Natural killer cell (primary cell): Measurements from ENCODE around the gene PUM1. TPM values are rescaled to one million over a fixed set of nuclear protein-coding genes. Genes with fewer than 3 reads are reported as not detected.
A peak's percentile ranks its signal among the peaks of the same experiment; 100 is the strongest.

ENCODE experiments used
- ATAC-seq, 3 donors: fragments of 150-1000 bp in 2 of 3; fragments of 200-7000 bp in 1 of 3; cut with Tn5 transposase; 1 replicate in 1 of 3; 2 replicates in 2 of 3; pipeline ENCODE4 v1.10.0; 2021; ENCODE audit warnings: mild to moderate bottlenecking in 2 of 3, moderate library complexity in 2 of 3
- DNase-seq, 2 donors: peaks; one replicate each; pipeline versions ENCODE4 v3.0.0 to v3.0.0-alpha.2; 2013 to 2021; ENCODE audit warnings: mixed read lengths in 1 of 2
- H3K27ac ChIP-seq: one replicate; pipeline ENCODE4 v1.5.1; 2013; ENCODE audit warnings: mild to moderate bottlenecking, low read length
- H3K27me3 ChIP-seq: one replicate; pipeline ENCODE4 v1.6.1; 2013; ENCODE audit warnings: low read length; ENCODE audit not compliant: control insufficient read depth, insufficient read depth
- H3K36me3 ChIP-seq: one replicate; pipeline ENCODE4 v1.6.1; 2013; ENCODE audit warnings: low read length; ENCODE audit not compliant: control insufficient read depth, insufficient read depth
- H3K4me1 ChIP-seq: one replicate; pipeline ENCODE4 v1.6.1; 2013; ENCODE audit warnings: low read length; ENCODE audit not compliant: control insufficient read depth, insufficient read depth
- H3K4me3 ChIP-seq: one replicate; pipeline ENCODE4 v1.5.1; 2013; ENCODE audit warnings: low read length
- H3K9me3 ChIP-seq: one replicate; pipeline ENCODE4 v1.6.1; 2013; ENCODE audit warnings: low read length; ENCODE audit not compliant: control insufficient read depth, insufficient read depth
- H3K27ac Mint-ChIP-seq, 2 donors: one replicate each; pipeline ENCODE4 v1.8.0; 2022; ENCODE audit warnings: mild to moderate bottlenecking in 2 of 2, mixed read lengths in 2 of 2, moderate library complexity in 1 of 2
- H3K27me3 Mint-ChIP-seq, 2 donors: one replicate each; pipeline ENCODE4 v1.8.0; 2022; ENCODE audit warnings: low read depth in 2 of 2, mixed read lengths in 2 of 2
- H3K36me3 Mint-ChIP-seq: one replicate; pipeline ENCODE4 v1.8.0; 2022; ENCODE audit warnings: mixed read lengths
- H3K4me1 Mint-ChIP-seq, 2 donors: one replicate each; pipeline ENCODE4 v1.8.0; 2022; ENCODE audit warnings: mixed read lengths in 2 of 2
- H3K4me3 Mint-ChIP-seq: one replicate; pipeline ENCODE4 v1.8.0; 2022; ENCODE audit warnings: mild to moderate bottlenecking, moderate library complexity, mixed read lengths
- H3K9me3 Mint-ChIP-seq, 2 donors: one replicate each; pipeline ENCODE4 v1.8.0; 2022; ENCODE audit warnings: mixed read lengths in 2 of 2
- WGBS: methylation state at CpG from one replicate; pipeline ENCODE4 v1.1.7; 2013; ENCODE audit warnings: missing lambda C conversion rate; ENCODE audit not compliant: insufficient coverage; 5-methylcytosine and 5-hydroxymethylcytosine counted together
- intact Hi-C: fragments of 100-400 bp; cut with micrococcal nuclease; formaldehyde crosslinking; loops from one replicate; pipeline ENCODE4 v1.14.2; 2022
- total RNA-seq, 4 donors: library from RNA; stranded (reverse); fragments of 120-200 nt in 1 of 4; gene quantifications; one replicate each; pipeline versions ENCODE4 v1.2.3 to v1.2.4, GENCODE V29; 2013 to 2022
- TF ChIP-seq, protein P1 (sequence below): fragments of 200-600 bp; IDR thresholded peaks from one replicate; pipeline ENCODE4 v1.8.0; 2022; ENCODE audit warnings: antibody characterized with exemption

The PUM1 gene
- total RNA-seq, 3 donors from 2014 or later (not counting 1 experiment from before 2014, with no cell fraction given) = 193 to 209 (median 202) TPM

DNA sequence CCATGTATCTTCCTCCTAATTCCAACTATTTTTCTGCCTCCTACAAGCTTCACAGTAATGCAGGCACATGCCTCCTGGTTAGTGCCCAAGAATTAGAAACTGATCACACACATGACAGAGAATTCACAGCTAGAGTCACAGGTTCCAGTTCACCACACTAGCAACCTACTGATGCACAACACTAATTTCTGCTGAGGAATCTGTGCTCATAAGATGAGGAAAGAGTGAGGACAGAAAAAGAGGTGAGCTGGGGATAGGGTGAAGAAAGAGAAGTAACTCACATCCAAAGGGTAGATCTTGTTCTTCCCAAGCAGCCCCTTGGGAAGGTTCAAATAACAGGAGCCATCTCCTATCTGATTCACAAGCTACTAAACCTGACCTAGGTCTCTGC, 61.3 kb downstream of the PUM1 start:
- no peak for ATAC-seq

DNA sequence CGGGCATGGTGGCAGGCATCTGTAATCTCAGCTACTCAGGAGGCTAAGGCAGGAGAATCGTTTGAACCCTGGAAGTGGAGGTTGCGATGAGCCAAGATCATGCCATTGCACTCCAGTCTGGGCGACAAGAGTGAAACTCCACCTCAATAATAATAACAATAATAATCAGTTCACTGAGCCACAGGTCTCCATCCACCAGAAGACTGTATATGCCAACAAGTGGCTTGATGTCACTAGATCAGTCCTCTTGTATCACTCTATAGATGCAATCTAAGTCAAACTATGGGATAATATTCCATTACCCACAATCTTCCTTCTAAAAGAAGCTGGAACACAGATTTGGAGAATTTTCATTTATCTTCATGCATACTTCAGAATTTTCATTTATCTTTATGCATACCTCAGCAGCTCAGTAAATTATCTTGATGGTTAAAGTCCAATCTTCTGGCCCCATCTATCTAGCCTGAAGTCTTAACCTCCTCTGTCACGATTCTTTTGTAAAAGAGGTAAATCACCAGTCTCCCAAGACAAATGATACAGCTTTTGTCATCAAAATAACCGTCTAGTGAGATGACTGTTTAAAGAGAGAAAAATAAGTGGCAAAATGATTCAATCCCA, 61.8 kb downstream of the PUM1 start:
- Histone ChIP-seq H3K9me3 (no peaks in the 10 kb centered on the region), H3K36me3 (peaks cover 39% of the 10 kb centered on the region), H3K27me3 (no peaks in the 10 kb centered on the region), H3K27ac (no peak overlapping the region), H3K4me3 (no peak overlapping the region), H3K4me1 (peaks cover 1% of the 10 kb centered on the region)
- H3K27me3 Mint-ChIP-seq = no peaks in the 10 kb centered on the region
- no peak overlapping the region for H3K4me3 Mint-ChIP-seq
- 97% methylated on average over 4 of the region's 6 CpGs for WGBS
- H3K4me1 Mint-ChIP-seq = peaks cover 47 to 52% of the 10 kb centered on the region in 2 donors
- ATAC-seq (no peak), DNase-seq (no peak)
- intact Hi-C loops = no loop called here
- no peaks in the 10 kb centered on the region for H3K9me3 Mint-ChIP-seq
- peak overlapping the region; percentile 10 to 56 for H3K27ac Mint-ChIP-seq
- H3K36me3 Mint-ChIP-seq = no peaks in the 10 kb centered on the region
- TF ChIP-seq, protein P1, sequence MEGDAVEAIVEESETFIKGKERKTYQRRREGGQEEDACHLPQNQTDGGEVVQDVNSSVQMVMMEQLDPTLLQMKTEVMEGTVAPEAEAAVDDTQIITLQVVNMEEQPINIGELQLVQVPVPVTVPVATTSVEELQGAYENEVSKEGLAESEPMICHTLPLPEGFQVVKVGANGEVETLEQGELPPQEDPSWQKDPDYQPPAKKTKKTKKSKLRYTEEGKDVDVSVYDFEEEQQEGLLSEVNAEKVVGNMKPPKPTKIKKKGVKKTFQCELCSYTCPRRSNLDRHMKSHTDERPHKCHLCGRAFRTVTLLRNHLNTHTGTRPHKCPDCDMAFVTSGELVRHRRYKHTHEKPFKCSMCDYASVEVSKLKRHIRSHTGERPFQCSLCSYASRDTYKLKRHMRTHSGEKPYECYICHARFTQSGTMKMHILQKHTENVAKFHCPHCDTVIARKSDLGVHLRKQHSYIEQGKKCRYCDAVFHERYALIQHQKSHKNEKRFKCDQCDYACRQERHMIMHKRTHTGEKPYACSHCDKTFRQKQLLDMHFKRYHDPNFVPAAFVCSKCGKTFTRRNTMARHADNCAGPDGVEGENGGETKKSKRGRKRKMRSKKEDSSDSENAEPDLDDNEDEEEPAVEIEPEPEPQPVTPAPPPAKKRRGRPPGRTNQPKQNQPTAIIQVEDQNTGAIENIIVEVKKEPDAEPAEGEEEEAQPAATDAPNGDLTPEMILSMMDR = no peak

More for the DNA sequence above, 61.3 kb downstream of the PUM1 start:
- no peak for DNase-seq
- intact Hi-C loops = no loop called here
- Histone ChIP-seq H3K4me1 (peaks cover 5% of the 10 kb centered on the region), H3K9me3 (no peaks in the 10 kb centered on the region), H3K27ac (no peak overlapping the region), H3K4me3 (no peak overlapping the region), H3K27me3 (no peaks in the 10 kb centered on the region), H3K36me3 (peaks cover 39% of the 10 kb centered on the region)
- Mint-ChIP-seq H3K9me3 (no peaks in the 10 kb centered on the region), H3K27me3 (no peaks in the 10 kb centered on the region), H3K36me3 (no peaks in the 10 kb centered on the region), H3K4me3 (no peak overlapping the region), H3K4me1 (peaks cover 45 to 53% of the 10 kb centered on the region in 2 donors), H3K27ac (peak overlapping the region; percentile 10 to 44)
- TF ChIP-seq, protein P1 = no peak

DNA sequence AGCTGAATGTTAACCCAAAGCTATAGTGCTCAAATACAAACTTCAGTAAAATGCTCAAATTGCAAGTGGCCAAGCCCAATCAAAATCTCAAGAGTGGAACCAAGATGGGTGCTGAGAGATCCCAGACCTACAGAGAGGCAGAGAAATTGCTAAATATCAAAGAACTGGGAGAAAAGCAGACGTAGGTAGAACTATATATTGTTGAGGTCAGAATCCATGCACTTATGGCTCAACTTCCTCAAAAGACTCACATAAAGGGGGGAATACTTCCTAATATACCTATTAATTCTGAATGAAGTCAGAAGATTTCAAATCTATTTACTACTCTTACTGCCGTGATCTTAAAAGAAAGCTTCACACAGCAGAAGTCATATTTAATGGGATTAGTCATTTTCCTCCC, 65.2 kb downstream of the PUM1 start:
- Mint-ChIP-seq H3K9me3 (no peaks in the 10 kb centered on the region), H3K36me3 (no peaks in the 10 kb centered on the region), H3K4me1 (peaks cover 54 to 55% of the 10 kb centered on the region in 2 donors), H3K27me3 (no peaks in the 10 kb centered on the region), H3K27ac (no peak overlapping the region), H3K4me3 (no peak overlapping the region)
- DNase-seq (no peak), ATAC-seq (no peak)
- 100% methylated on average over 1 of the region's 2 CpGs for WGBS
- TF ChIP-seq, protein P1 = no peak
- no peaks in the 10 kb centered on the region for H3K9me3 ChIP-seq
- no peaks in the 10 kb centered on the region for H3K4me1 ChIP-seq
- no peak overlapping the region for H3K4me3 ChIP-seq
- intact Hi-C loops = no loop called here
- H3K27me3 ChIP-seq = no peaks in the 10 kb centered on the region
- no peak overlapping the region for H3K27ac ChIP-seq
- peaks cover 31% of the 10 kb centered on the region for H3K36me3 ChIP-seq

DNA sequence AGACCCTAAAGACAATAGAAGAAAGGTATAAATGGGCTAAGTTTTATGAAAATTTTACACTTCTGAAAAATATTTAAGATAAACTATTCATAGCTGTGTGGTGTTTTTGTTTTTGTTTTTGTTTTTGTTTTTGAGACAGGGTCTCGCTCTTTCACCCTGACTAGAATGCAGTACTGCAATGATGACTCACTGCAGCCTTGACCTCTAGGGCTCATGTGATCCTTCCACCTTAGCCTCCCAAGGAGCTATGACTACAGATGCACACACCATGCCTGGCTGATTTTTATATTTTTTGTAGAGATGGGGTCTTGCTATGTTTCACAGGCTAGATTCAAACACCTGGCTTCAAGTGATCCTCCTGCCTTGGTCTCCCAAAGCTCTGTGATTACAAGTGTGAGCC, 66.6 kb downstream of the PUM1 start:
- Histone ChIP-seq H3K4me3 (no peak overlapping the region), H3K27me3 (no peaks in the 10 kb centered on the region), H3K27ac (no peak overlapping the region), H3K9me3 (no peaks in the 10 kb centered on the region), H3K4me1 (no peaks in the 10 kb centered on the region), H3K36me3 (peaks cover 27% of the 10 kb centered on the region)
- ATAC-seq (peak in 1 of 3 donors; percentile 26), DNase-seq (no peak)
- no peaks in the 10 kb centered on the region for H3K9me3 Mint-ChIP-seq
- 100% methylated on average over 1 of the region's 1 CpG for WGBS
- H3K27me3 Mint-ChIP-seq = no peaks in the 10 kb centered on the region
- intact Hi-C loops = no loop called here
- no peaks in the 10 kb centered on the region for H3K36me3 Mint-ChIP-seq
- TF ChIP-seq, protein P1 = no peak
- H3K4me3 Mint-ChIP-seq = no peak overlapping the region
- H3K4me1 Mint-ChIP-seq = peaks cover 50 to 56% of the 10 kb centered on the region in 2 donors
- H3K27ac Mint-ChIP-seq = no peak overlapping the region
